Measurements from ENCODE around the gene TUT4. TPM values are rescaled to one million over a fixed set of nuclear protein-coding genes. Genes with fewer than 3 reads are reported as not detected.

TUT4 gene
- total RNA-seq, 6 donors from 2014 or later = 31.0 to 85.7 (median 55.4) TPM

DNA sequence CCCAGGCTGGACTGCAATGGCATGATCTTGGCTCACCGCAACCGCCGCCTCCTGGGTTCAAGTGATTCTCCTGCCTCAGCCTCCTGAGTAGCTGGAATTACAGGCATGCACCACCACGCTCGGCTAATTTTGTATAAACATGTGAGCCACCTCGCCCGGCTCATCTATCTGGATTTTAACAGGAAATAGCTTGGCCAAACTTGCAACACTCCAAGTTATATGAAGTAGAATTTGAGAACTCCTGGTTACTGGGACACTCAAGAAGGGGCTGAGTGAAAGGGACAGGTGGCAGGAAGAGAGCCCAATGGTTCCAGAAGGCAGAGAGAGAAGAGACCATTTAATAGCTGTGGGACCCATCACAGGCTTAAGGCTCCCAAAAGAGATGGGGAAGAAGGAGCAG is 46.3 kb upstream of the TUT4 start:
- DNase-seq (no peak), ATAC-seq (ENCODE audit: low FRiP score in 2 of 2) (no peak)
- Histone ChIP-seq H3K9me3 (no peaks in the 10 kb centered on the region), H3K4me3 (no peak overlapping the region), H3K4me1 (peaks cover 17 to 32% (median 23%) of the 10 kb centered on the region in 4 donors), H3K27ac (no peak overlapping the region), H3K36me3 (no peaks in the 10 kb centered on the region), H3K27me3 (no peaks in the 10 kb centered on the region)
- 83 to 85% methylated on average over 7 of the region's 7 CpGs for WGBS, 2 donors
- TF ChIP-seq, protein P1, sequence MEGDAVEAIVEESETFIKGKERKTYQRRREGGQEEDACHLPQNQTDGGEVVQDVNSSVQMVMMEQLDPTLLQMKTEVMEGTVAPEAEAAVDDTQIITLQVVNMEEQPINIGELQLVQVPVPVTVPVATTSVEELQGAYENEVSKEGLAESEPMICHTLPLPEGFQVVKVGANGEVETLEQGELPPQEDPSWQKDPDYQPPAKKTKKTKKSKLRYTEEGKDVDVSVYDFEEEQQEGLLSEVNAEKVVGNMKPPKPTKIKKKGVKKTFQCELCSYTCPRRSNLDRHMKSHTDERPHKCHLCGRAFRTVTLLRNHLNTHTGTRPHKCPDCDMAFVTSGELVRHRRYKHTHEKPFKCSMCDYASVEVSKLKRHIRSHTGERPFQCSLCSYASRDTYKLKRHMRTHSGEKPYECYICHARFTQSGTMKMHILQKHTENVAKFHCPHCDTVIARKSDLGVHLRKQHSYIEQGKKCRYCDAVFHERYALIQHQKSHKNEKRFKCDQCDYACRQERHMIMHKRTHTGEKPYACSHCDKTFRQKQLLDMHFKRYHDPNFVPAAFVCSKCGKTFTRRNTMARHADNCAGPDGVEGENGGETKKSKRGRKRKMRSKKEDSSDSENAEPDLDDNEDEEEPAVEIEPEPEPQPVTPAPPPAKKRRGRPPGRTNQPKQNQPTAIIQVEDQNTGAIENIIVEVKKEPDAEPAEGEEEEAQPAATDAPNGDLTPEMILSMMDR (IDR thresholded peaks at IDR 0.05) = no peak

DNA sequence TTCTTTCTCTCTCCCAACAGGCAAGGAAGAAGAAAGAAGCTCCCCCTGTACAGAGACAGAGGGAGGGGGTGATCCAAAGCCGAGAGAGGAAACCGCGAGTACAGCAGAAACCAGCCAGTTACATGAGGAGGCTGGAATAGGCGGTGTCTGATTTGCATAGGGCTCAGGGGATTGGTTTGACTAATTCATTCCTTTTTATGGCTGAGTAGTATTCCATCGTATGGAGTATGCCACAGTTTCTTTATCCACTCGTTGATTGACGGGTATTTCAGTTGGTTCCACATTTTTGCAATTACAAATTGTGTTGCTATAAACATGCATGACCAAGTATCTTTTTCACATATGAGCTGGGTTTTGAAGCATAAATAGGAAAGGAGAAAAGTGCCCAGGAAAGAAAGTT is 45.8 kb upstream of the TUT4 start:
- no peak overlapping the region for H3K4me3 ChIP-seq
- no peaks in the 10 kb centered on the region for H3K36me3 ChIP-seq
- H3K27me3 ChIP-seq = no peaks in the 10 kb centered on the region
- TF ChIP-seq EP300 (IDR thresholded peaks at IDR 0.05) = no peak
- TF ChIP-seq POLR2A (IDR thresholded peaks at IDR 0.05) = no peak
- no peak for TF ChIP-seq POLR2AphosphoS5 (IDR thresholded peaks at IDR 0.05)
- TF ChIP-seq, protein P1 (IDR thresholded peaks at IDR 0.05) = no peak
- ATAC-seq (ENCODE audit: low FRiP score in 2 of 2) = no peak
- no peak overlapping the region for H3K27ac ChIP-seq
- 94% methylated on average over 7 of the region's 7 CpGs for WGBS, 2 donors
- peaks cover 14 to 27% (median 18%) of the 10 kb centered on the region in 4 donors for H3K4me1 ChIP-seq
- no peaks in the 10 kb centered on the region for H3K9me3 ChIP-seq
- DNase-seq = no peak

DNA sequence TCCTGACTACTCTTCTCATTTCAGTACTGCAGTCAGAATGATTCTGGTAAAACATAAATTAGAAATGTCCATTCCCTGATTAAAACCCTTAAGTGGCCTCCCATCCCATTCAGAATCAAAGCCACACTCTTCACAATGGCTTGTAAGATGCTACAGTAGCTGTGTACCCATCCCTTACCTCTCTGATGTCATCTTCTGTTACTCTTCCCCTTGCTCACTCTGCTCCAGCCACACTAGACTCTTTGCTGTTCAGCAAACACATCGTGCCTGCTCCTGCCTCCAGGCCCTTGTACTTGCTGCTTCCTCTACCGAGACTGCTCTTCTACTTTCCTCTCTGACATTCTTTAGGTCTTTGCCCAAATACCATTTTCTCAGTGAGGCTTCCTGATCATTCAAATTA is 45.0 kb upstream of the TUT4 start:
- Histone ChIP-seq H3K27me3 (no peaks in the 10 kb centered on the region), H3K27ac (no peak overlapping the region), H3K9me3 (no peaks in the 10 kb centered on the region), H3K4me3 (no peak overlapping the region), H3K4me1 (peaks cover 9 to 19% (median 11%) of the 10 kb centered on the region in 4 donors), H3K36me3 (no peaks in the 10 kb centered on the region)
- TF ChIP-seq POLR2A (IDR thresholded peaks at IDR 0.05) (no peak), POLR2AphosphoS5 (IDR thresholded peaks at IDR 0.05) (no peak), EP300 (IDR thresholded peaks at IDR 0.05) (no peak)
- TF ChIP-seq, protein P1 (IDR thresholded peaks at IDR 0.05) = no peak
- DNase-seq (no peak), ATAC-seq (ENCODE audit: low FRiP score in 2 of 2) (no peak)
- WGBS, 2 donors = 69 to 74% methylated on average over 2 of the region's 2 CpGs

DNA sequence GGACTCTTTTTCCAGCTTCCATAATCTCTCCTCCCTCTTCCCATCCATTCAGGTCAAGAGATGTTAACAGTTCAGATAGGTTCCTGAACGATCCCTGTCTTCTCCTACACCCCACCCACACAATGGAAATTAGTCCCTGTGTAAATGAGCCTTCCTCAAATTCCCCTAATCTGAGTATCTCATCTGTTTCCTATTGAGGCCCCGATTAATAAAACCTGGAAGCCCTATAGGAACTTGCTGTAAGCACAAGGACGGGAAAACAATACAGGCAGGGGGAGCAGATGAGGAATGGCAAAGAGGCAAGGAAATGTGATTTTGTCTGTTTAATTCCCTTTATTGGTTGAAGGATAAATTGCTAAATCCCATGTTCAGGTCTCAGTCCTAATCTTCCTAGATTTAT is 42.2 kb upstream of the TUT4 start:
- 36 to 46% methylated on average over 3 of the region's 3 CpGs for WGBS, 2 donors
- Histone ChIP-seq H3K4me1 (peaks cover 0 to 5% (median 0%) of the 10 kb centered on the region in 4 donors), H3K9me3 (no peaks in the 10 kb centered on the region), H3K4me3 (no peak overlapping the region), H3K27ac (no peak overlapping the region), H3K36me3 (no peaks in the 10 kb centered on the region), H3K27me3 (no peaks in the 10 kb centered on the region)
- ATAC-seq (ENCODE audit: low FRiP score in 2 of 2) (no peak), DNase-seq (no peak)
- TF ChIP-seq POLR2AphosphoS5 (IDR thresholded peaks at IDR 0.05) = no peak
- TF ChIP-seq, protein P1 (IDR thresholded peaks at IDR 0.05) = no peak
- TF ChIP-seq POLR2A (IDR thresholded peaks at IDR 0.05) = no peak
- TF ChIP-seq EP300 (IDR thresholded peaks at IDR 0.05) = no peak

DNA sequence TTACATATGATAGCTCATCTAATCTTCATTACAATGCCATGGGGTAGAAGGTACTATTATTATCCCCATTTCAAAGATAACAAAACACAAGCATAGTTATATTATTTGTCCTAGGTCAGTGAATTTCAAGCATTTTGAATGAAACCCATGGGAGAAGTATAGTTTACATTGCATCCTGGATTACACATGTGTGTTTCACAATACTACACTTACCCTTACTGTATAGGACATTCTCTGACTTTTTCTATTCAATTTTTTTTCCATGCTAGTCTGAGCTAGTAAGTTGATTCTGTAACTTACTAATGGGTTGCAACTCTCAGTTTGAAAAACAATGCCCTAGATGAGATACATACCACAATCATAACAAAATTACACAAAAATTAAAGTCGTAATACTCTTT is 40.6 kb upstream of the TUT4 start:
- Histone ChIP-seq H3K36me3 (no peaks in the 10 kb centered on the region), H3K27me3 (no peaks in the 10 kb centered on the region), H3K4me3 (no peak overlapping the region), H3K4me1 (peaks cover 0 to 5% (median 0%) of the 10 kb centered on the region in 4 donors), H3K27ac (no peak overlapping the region), H3K9me3 (no peaks in the 10 kb centered on the region)
- ATAC-seq (ENCODE audit: low FRiP score in 2 of 2) = no peak
- WGBS, 2 donors = 86 to 100% methylated on average over 1 of the region's 1 CpG
- TF ChIP-seq POLR2AphosphoS5 (IDR thresholded peaks at IDR 0.05) = no peak
- TF ChIP-seq POLR2A (IDR thresholded peaks at IDR 0.05) = no peak
- TF ChIP-seq, protein P1 (IDR thresholded peaks at IDR 0.05) = no peak
- TF ChIP-seq EP300 (IDR thresholded peaks at IDR 0.05) = no peak
- no peak for DNase-seq
